Lung (tissue), 12 donors: ENCODE results near the gene CTCF. TPM values are rescaled to one million over a fixed set of nuclear protein-coding genes. Genes with fewer than 3 reads are reported as not detected.

Experiments
- ATAC-seq: fragments of 200-7000 bp; cut with Tn5 transposase; one replicate; pipeline ENCODE4 v1.9.1; 2020; ENCODE audit warnings: moderate number of reproducible peaks; ENCODE audit not compliant: insufficient read depth, low FRiP score
- DNase-seq, 3 donors: peaks; one replicate each; pipeline ENCODE4 v3.0.0-alpha.2; 2013 to 2017
- H3K27ac ChIP-seq, 2 donors: one replicate each; pipeline ENCODE4 v1.5.1; 2013; ENCODE audit warnings: mild to moderate bottlenecking in 2 of 2, moderate library complexity in 2 of 2, control low read depth in 1 of 2, inconsistent platforms in 1 of 2, low read depth in 1 of 2, low read length in 1 of 2
- H3K27me3 ChIP-seq, 3 donors: one replicate each; pipeline ENCODE4 v1.5.1; 2013; ENCODE audit warnings: low read length in 2 of 3; ENCODE audit not compliant: control insufficient read depth in 3 of 3, insufficient read depth in 3 of 3
- H3K36me3 ChIP-seq, 4 donors: one replicate each; pipeline ENCODE4 v1.5.1; 2013; ENCODE audit warnings: low read length in 4 of 4, mild to moderate bottlenecking in 1 of 4, moderate library complexity in 1 of 4; ENCODE audit not compliant: control insufficient read depth in 4 of 4, insufficient read depth in 4 of 4
- H3K4me1 ChIP-seq, 5 donors: one replicate each; pipeline ENCODE4 v1.5.1; 2013; ENCODE audit warnings: low read length in 5 of 5, mild to moderate bottlenecking in 2 of 5, moderate library complexity in 1 of 5; ENCODE audit not compliant: control insufficient read depth in 5 of 5, insufficient read depth in 5 of 5
- H3K4me3 ChIP-seq: one replicate; pipeline ENCODE4 v1.5.1; 2013; ENCODE audit warnings: mild to moderate bottlenecking, control low read depth, moderate library complexity
- H3K9ac ChIP-seq, 2 donors: one replicate each; pipeline ENCODE4 v1.5.1; 2013; ENCODE audit warnings: low read length in 2 of 2, control low read depth in 1 of 2; ENCODE audit not compliant: insufficient read depth in 1 of 2
- H3K9me3 ChIP-seq, 4 donors: one replicate each; pipeline ENCODE4 v1.5.1; 2013; ENCODE audit warnings: low read length in 3 of 4, mild to moderate bottlenecking in 1 of 4, moderate library complexity in 1 of 4; ENCODE audit not compliant: control insufficient read depth in 4 of 4, insufficient read depth in 3 of 4
- CTCF ChIP-seq: IDR thresholded peaks from 2 replicates; pipeline ENCODE4 v1.5.1; 2012; ENCODE audit warnings: mild to moderate bottlenecking; ENCODE audit errors: control extremely low read depth, extremely low read depth
- WGBS, 2 donors: extraction: QIAGEN DNeasy Blood & Tissue Kit; methylation state at CpG; one replicate each; pipeline ENCODE4 v1.1.7; 2013; 5-methylcytosine and 5-hydroxymethylcytosine counted together
- polyA plus RNA-seq, 2 donors: library from polyadenylated mRNA; stranded (reverse); fragments of 200-250 nt; gene quantifications; one replicate each; pipeline ENCODE4 v1.2.1, GENCODE V29; 2013
- total RNA-seq, 2 donors: library from RNA; depleted of rRNA in 1 of 2; stranded (reverse); fragments of >200 nt in 1 of 2; gene quantifications; one replicate each; pipeline ENCODE4 v1.2.1, GENCODE V29; 2014 to 2021
- donor health status: control.
- donor health status: control.
- donor health status: Bipolar disorder and iron deficiency.
- donor health status: healthy.
- donor health status: DM: yes; HTN: yes; CAD: no.

CTCF gene
- total and polyA plus RNA-seq, 4 donors: 16.7 to 54.2 (median 23.3) TPM

- H3K4me1 ChIP-seq: peaks cover 0 to 9% (median 2%) of the 10 kb centered on the region in 5 donors
- H3K4me3 ChIP-seq: no peak overlapping the region
- H3K27ac ChIP-seq: peak overlapping the region in 1 of 2 donors; percentile 13
- no peaks in the 10 kb centered on the region for H3K36me3 ChIP-seq
- TF ChIP-seq CTCF: no peak
- H3K9me3 ChIP-seq: no peaks in the 10 kb centered on the region
- WGBS, 2 donors: 73 to 77% methylated on average over 13 to 15 of the region's 15 CpGs
- ATAC-seq: no peak
- no peak overlapping the region for H3K9ac ChIP-seq
- no peak for DNase-seq
- H3K27me3 ChIP-seq: peaks cover 0 to 37% (median 35%) of the 10 kb centered on the region in 3 donors
These were observed 83.2 kb downstream of the CTCF start for GRCh38 chr16:67645397-67646121.

- Histone ChIP-seq H3K4me3 (no peak overlapping the region), H3K27ac (no peak overlapping the region), H3K4me1 (peaks cover 0 to 4% (median 0%) of the 10 kb centered on the region in 5 donors), H3K9me3 (no peaks in the 10 kb centered on the region), H3K9ac (no peak overlapping the region), H3K36me3 (no peaks in the 10 kb centered on the region), H3K27me3 (peaks cover 0 to 53% (median 51%) of the 10 kb centered on the region in 3 donors)
- no peak for TF ChIP-seq CTCF
- ATAC-seq: no peak
- 84 to 91% methylated on average over 15 of the region's 15 CpGs for whole genome bisulfite sequencing, 2 donors
- DNase-seq: no peak
These were observed 84.9 kb downstream of the CTCF start for GRCh38 chr16:67647111-67647651.

GRCh38 chr16:67647681-67648080, 85.4 kb downstream of the CTCF start:
- TF ChIP-seq CTCF: no peak
- no peak for ATAC-seq

More at GRCh38 chr16:67647681-67648080, 85.4 kb downstream of the CTCF start:
- H3K27me3 ChIP-seq: peaks cover 0 to 56% (median 54%) of the 10 kb centered on the region in 3 donors
- H3K36me3 ChIP-seq: no peaks in the 10 kb centered on the region
- WGBS, 2 donors: 86 to 90% methylated on average over 11 to 13 of the region's 13 CpGs
- no peak overlapping the region for H3K9ac ChIP-seq
- H3K4me3 ChIP-seq: no peak overlapping the region
- no peak overlapping the region for H3K27ac ChIP-seq
- no peak for DNase-seq
- H3K9me3 ChIP-seq: no peaks in the 10 kb centered on the region
- H3K4me1 ChIP-seq: peaks cover 0 to 3% (median 0%) of the 10 kb centered on the region in 5 donors
